ENCODE results near the gene GIPR.

GRCh38 chr19:45629704-45630103, 38.3 kb upstream of the GIPR start:
- TF ChIP-seq, protein P1, sequence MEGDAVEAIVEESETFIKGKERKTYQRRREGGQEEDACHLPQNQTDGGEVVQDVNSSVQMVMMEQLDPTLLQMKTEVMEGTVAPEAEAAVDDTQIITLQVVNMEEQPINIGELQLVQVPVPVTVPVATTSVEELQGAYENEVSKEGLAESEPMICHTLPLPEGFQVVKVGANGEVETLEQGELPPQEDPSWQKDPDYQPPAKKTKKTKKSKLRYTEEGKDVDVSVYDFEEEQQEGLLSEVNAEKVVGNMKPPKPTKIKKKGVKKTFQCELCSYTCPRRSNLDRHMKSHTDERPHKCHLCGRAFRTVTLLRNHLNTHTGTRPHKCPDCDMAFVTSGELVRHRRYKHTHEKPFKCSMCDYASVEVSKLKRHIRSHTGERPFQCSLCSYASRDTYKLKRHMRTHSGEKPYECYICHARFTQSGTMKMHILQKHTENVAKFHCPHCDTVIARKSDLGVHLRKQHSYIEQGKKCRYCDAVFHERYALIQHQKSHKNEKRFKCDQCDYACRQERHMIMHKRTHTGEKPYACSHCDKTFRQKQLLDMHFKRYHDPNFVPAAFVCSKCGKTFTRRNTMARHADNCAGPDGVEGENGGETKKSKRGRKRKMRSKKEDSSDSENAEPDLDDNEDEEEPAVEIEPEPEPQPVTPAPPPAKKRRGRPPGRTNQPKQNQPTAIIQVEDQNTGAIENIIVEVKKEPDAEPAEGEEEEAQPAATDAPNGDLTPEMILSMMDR (IDR thresholded peaks at IDR 0.05): no peak
- no peak for TF ChIP-seq EZH2 (IDR thresholded peaks at IDR 0.05)
